Activated CD4-positive, alpha-beta T cell treated with anti-CD3 and anti-CD28 coated beads for 24 hours (primary cell): Measurements from ENCODE around the gene TIGD1.
"Not testable (repeated sequence)": the region's sequence is repeated elsewhere in the genome, so short reads cannot be mapped to it uniquely, and the experiment has no call there.

Experiments
- DNase-seq, 2 donors: peaks; one replicate each; pipeline ENCODE4 v3.0.0-alpha.2; 2020; ENCODE audit warnings: low read depth in 2 of 2

TIGD1 gene

DNA sequence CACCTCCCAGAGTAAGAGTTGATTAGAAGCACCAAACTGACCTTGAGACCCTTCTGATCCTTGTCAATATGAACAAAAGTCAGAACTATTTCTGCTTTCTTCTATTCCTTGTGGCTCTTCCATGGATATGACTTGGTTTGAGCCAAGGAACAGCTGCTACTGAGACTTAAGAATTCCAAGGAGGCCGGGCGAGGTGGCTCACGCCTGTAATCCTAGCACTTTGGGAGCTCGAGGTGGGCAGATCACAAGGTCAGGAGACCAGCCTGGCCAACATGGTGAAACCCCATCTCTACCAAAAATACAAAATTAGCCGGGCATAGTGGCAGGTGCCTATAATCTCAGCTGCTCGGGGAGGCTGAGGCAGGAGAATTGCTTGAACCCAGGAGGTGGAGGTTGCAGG, 20.1 kb upstream of the TIGD1 start:
- DNase-seq: not testable (repeated sequence)

DNA sequence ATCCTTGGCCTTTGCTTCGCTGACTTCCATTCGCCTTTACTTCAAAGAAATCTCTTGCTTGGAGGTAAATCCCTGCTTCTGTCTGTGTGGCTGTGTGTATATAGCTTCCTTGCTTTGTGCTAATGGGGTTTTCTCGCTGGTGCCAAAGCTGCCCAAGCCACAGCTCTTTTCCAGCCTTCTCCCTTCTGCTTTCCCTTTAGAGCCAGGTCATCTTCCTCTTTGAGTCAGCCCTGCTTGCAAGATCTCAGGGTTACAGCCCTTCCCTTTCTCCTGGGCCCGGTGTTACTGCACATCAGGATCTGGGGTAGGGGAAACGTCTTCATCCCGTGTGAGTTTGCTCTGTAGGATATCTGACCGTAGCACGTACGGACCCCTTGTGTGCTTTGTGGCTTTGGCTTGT, 19.2 kb upstream of the TIGD1 start:
- no peak for DNase-seq

DNA sequence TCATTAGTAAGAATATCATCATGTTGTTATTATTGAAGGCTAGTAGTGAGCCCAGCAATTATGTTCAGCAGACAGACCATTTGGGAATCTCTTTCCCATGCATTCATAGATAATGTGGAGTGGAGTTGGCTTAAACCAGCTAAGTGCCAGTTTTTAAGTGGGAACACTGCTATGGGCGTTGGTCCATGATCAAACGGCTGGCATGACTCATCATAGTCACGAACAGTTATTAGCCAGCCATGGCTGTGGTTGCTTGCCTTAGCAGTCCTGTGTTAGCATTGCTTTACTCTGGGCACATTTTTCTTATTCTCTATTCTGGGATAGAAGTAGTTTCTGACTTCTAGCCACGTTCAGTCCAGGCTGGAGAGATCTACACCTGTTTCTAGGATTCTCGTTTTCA, 17.8 kb upstream of the TIGD1 start:
- no peak for DNase-seq

DNA sequence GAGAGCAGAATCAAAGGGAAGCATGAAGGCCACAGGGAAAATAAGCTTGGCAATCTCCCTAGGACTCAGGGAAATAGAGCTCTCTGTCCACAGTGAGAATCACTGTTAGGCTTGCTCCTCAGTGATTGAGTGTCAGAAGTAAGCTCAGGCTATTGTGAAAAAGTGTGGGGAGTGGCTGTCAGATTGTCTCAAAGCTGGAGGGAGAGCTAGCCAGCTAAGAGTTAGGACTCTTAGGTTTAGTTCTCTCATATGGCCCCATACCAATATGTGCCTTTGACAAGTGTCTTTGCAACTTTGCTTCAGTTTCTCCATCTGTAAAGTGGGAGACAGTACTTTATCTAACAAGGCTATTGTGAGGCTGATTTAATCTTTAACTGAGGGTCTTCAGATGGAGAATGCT, 17.4 kb upstream of the TIGD1 start:
- no peak for DNase-seq

DNA sequence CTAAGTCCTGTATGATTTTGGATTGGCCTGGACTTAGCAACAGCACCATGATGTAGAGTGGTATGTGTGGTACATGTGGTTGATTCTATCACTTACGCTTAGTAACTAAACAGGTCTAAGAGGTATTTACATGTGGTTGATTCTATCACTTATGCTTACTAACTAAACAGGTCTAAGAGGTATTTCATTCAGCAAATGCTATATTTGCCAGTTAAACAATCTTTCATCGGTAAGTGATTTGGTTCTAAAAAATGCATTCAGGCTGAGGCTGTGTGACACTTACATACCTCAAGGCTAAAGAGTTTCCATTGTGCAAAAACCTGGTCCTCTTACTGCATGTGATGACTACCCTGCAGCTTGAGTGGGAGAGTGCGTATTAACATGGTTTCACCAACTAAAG, 13.2 kb upstream of the TIGD1 start:
- no peak for DNase-seq

DNA sequence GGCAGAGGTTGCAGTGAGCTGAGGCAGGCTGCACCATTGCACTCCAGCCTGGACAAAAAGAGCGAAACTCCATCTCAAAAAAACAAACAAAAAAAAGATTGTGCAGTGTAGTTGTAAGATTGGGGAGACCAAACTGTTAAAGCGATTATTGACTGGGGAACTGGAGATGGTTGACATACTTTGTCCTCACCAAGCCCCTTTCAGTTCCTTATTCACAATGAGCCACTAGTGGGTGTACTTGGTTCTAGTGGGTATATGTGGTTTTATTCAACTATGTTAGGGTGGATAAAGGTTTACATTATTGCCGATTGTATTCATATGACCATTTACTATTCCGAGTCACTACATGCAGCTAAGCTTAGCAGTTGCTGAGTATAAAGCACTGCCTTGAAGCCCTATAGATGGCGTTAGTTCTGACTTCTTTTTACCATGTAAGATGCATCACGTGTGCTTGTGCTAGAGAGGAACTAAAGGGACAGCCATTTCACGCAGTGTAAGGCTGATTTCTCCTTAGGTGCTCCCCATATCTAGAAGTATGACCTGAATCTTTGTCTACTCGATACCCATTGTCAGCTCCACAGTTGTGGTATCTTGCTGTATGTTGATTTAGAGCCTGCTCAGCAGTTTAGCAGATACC, 12.3 kb upstream of the TIGD1 start:
- DNase-seq: no peak

DNA sequence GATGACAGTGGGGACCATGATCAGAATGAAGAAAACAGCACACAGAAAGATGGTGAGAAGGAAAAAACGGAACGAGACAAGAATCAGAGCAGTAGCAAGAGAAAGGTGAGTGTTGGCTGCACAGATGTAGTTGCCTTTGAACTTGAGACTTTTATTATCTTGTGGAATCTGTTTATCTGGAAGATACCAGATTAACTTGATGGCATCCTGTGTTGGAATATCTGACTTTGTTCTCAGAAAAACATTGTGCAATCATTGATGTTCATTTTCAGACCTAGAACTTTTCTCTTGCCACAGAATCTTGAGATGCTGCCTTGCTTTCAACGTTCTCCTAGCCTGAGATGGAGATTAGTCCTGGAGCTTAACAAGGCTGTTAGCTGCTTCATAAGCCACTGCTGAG, 6.1 kb upstream of the TIGD1 start:
- no peak for DNase-seq

DNA sequence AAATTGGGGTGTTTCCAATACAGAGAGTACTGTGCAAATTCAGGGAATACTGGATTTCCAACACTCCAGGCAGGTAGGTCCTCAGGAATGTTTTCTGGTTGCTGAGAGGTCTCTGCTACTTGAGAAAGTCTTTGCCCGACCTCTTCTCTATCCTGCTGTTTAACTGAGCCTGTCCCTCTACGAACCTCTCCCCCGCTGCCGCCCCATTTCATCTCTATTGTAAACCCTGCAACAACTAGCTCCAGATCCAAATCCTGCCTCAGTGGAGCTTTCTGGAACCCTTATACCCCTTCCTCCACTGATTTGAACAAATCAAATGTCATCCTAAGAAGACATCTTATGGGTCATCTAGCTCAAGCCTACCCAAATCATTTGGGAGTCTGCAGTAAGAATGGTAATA, 1.4 kb upstream of the TIGD1 start:
- DNase-seq: no peak

DNA sequence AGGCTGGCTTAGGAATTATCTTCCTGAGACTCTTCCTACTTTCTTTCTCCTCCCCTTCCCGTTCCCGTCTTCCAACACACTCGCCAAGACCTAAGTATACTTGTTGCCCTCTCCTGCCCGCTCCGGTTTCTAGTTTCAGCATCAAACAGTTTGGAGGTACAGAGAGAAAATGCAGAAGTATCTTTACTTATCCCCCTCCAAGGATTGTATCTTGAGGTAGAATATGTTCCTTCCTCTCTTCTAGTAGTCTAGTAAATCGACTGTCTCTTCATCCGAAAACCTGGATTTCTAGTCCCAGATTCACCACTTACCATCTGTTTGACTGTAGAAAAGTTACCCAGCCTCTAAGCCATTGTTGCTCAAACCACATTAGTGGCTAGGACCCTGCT, 887 bp upstream of the TIGD1 start:
- no peak for DNase-seq

DNA sequence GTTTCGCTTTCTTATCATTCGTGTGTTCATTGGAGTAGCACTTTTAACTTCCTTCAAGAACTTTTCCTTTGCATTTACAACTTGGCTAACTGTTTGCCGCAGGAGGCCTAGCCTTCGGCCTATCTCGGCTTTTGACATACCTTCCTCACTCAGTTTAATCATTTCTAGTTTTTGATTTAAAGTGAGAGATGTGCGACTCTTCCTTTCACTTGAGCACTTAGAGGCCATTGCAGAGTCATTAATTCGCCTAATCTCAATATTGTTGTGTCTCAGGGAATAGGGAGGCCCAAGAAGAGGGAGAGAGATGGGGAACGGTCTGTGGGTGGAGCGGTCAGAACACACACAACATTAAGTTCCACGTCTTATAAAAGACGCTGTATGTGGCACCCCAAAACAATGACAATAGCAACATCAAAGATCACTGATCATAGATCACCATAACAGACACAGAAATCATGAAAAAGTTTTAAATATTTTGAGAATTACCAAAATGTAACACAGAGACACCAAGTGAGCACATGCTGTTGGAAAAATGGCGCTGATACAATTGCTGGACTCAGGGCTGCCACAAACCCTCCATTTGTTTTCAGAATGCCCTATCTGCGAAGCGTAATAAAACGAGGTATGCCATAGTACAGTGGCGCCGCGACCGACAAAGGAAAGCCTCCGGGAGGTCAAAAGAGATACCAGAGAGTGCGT, 553 bp downstream of the TIGD1 start:
- DNase-seq: no peak

DNA sequence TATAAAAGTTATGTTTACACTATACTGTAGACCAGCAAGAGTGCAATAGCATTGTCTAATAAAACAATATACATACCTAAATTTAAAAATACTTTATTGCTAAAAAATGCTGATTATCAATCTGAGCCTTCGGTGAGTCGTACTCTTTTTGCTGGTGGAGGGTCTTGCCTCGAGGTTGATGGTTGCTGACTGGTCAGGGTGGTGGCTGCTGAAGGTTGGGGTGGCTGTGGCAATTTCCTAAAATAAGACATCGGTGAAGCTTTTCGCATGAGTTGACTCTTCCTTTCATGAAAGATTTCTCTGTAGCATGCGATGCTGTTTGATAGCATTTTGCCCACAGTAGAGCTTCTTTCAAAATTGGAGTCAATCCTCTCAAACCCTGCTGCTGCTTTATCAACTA, 2.4 kb downstream of the TIGD1 start:
- no peak for DNase-seq

DNA sequence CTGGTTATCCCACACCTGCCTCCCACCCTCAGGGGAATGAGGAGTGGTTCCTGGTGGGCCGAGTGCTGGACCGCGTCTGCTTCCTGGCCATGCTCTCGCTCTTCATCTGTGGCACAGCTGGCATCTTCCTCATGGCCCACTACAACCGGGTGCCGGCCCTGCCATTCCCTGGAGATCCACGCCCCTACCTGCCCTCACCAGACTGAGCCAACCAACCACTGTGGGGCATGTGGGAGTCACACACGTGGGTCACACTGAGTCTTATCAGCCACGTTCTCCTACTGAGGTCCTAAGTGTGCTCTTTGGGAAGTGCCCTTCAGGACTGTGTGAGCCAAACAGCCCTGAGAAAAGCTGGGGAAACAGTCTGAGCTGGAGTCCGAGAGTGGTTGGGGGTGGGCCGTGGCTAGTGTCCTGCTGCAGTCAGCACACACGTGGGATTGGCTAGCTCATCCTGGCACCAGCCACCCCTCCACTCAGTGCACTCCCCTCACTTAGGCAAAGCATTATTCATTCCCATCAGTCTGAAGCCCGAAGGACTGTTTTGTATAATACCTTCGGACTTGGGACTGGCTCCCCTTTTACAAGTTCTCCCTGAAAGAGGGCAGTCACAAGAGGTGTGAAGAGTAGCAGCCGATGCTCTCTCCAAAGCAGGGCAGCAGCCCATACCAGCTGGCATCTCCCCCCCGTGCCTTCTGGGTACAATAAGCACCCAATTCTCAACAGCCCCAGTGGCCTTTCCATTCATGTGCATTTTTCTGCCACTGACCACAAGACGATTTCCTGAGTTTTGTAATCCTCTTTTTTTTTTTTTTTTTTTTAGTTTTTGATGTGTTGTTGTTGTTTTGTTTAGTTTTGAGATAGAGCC, 4.6 kb downstream of the TIGD1 start:
- no peak for DNase-seq

DNA sequence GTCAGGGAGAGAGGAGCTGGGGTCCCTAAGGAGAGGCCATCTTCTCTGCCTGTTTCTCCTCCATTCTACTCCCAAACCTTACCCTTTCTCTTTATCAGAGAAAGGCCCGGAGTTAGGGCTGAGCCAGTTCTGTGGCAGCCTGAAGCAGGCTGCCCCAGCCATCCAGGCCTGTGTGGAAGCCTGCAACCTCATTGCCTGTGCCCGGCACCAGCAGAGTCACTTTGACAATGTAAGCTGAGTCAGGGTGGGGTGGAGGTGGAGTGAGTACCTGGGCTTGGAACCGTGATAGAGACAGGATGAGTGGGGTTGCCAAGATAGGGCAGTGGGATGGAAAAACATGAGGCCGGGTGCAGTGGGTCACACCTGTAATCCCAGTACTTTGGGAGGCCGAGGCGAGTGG, 5.7 kb downstream of the TIGD1 start:
- no peak for DNase-seq

DNA sequence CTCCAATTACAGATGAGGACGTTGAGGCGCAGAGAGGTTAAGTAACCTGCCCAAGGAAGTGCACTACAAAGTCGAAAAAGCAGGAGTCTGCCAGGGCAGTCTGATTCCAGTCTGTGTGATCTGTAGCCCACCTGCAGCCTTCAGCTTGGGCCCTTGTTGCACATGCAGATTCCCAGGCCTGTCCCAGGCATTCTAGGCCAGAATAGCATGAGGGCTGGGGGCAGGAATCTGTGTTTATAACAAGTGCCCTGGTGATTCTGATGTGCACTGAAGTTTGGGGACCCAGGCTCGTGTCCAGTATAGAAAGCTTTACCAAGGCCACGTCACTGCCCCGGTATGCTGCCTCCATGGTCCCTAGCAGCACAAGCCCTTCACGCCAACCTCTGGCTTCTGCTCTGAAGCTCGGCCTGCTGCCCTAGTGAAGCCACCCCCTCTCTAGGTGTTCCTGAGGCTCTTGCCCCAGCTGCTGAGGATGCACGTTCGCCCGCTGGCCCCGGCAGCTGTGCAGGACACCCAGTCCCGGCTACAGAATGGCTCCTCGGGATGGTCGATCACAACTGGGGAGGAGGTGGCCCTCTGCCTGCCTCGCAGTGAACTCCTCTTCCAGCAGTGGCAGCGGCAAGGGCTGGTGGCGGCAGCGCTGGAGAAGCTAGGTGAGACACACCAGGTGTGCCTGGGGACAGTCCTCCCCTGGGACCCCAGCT, 6.3 kb downstream of the TIGD1 start:
- no peak for DNase-seq

DNA sequence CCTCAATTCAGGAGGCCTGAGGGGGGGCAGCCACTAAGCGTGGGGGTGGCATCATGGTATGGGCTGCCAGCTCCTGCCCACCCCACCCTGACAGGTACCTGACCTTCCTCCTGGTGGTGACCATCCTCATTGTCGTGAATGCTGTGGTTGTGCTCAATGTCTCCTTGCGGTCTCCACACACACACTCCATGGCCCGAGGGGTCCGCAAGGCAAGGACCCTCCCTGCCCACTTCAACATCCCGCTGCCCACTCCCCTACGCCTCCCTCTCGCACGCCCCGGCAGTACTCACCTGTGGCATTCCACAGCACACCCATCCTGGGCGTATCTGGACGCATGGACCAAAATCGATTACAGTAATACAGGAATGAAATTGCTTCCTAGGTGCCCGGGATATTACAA, 6.9 kb downstream of the TIGD1 start:
- DNase-seq: no peak

DNA sequence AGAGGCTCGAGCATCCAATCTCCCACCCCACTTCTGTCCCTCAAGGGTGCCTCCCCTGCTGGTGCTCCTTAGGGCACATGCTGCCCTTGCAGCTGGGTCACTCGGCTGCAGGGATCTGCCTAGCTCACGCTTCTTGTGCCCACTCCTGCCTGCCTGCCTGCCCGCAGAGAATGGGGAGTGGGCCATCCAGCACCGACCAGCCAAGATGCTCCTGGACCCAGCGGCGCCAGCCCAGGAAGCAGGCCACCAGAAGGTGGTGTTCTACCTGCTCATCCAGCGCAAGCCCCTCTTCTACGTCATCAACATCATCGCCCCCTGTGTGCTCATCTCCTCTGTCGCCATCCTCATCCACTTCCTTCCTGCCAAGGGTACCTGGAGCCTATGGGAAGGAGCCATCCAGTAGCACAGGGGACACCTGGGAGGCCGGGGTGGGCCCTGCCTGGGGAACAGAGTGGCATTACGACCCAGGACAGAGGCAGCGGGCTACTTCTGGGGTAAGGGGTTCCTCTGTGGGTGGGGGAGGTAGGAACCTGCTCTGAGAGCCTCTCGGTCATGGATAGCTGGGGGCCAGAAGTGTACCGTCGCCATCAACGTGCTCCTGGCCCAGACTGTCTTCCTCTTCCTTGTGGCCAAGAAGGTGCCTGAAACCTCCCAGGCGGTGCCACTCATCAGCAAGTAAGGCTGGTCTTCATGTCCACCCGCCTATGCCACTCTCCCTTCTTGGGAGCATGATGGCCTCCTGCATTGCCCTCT, 7.5 kb downstream of the TIGD1 start:
- DNase-seq: no peak

DNA sequence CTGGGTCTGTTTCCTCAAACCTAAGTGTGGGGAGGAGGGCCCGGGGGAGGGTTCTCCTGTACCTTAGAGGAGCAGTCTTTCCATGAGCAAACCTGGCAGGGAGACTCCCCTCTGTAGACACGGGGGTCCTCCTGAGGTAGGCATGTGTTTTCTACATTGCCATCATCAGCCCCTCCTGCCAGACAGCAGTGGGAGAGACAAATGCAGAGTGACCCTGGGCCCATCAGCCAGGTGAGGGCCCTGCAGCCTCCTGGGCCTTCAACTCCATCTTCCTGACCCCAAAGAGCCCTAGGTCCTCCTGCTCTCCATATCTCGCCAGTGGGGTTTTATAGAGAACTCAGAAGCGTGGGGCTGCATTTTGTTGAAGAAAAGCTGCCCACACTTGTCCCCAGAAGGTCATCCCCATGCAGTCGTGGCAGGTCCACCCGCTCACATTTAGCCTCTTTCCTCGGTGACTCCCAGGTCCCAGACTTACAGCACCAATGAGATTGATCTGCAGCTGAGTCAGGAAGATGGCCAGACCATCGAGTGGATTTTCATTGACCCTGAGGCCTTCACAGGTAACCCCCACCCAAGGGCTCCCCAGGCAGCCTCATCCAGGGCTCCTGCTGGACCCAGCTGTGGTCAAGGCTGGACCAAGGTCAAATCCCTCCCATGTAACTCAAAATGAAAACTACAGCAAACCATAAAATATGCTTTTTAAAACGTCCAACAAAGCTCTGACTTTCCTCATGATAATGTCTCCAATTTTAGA, 8.2 kb downstream of the TIGD1 start:
- no peak for DNase-seq

DNA sequence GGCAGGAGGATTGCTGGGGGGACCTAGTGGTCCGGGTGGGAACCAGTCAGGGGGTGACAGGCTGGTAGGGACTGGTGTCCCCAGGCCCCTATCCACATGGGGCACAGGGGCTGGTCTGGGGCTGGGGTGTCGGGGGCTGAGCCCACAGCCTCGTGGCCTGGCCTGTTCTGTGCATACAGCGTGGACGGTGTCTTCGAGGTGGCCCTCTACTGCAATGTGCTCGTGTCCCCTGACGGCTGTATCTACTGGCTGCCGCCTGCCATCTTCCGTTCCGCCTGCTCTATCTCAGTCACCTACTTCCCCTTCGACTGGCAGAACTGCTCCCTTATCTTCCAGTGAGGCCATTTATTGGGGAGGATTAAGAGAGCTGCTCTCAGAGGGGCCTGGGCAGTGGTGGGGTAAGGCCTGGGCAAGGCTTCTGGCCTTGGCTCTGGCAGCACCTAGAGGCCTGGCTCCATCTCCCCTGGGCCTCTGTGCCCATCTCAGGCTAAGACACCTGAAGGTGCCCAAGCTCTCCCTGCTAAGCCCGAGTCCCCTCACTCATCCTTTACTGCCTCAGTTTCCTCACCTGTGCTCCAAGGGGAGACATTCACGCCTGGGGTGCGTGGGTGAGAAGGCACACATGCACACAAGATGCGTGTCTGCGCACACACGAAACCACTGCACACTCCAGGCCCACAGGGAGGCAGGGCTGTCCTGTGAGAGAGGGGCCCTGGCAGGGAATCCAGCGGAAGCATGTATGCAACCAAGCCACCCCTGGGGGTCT, 9.0 kb downstream of the TIGD1 start:
- no peak for DNase-seq

DNA sequence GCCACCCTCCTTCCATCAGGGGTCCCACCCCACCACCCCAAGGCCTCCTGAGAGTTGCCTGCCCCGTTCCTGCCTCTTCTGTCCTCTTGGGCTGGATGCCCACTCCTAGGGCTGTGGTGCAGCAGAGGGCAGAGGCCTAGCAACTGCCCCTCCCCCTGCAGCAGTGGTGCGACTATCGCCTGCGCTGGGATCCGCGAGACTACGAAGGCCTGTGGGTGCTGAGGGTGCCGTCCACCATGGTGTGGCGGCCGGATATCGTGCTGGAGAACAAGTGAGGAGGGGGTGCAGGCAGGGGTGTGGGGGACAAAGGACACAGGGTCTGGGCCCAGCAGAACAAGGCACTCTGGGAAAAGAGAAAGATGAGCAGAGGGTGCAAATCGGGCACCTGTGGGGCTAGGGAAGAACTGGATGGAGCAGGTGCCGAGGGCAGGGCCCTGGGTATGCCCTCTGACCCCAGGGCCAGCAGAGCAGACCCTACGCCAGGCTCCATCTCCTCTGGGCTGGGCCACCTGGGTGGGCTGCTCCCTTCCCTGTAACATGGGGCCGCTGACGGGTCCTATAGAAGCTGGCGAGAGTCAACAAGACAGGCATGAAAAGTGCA, 9.8 kb downstream of the TIGD1 start:
- DNase-seq: no peak
